Progenitor cell of endocrine pancreas (in vitro differentiated cells): ENCODE measurements around the gene TIMMDC1. TPM values are rescaled to one million over a fixed set of nuclear protein-coding genes. Genes with fewer than 3 reads are reported as not detected.
"Not testable (repeated sequence)": the region's sequence is repeated elsewhere in the genome, so short reads cannot be mapped to it uniquely, and the experiment has no call there.

Experiments used
- DNase-seq: peaks from one replicate; pipeline ENCODE4 v3.0.0; 2021; ENCODE audit warnings: low spot score; ENCODE audit not compliant: unreplicated experiment
- H3K27ac Mint-ChIP-seq: 2 replicates; pipeline ENCODE4 v1.8.0; 2021; ENCODE audit warnings: mild to moderate bottlenecking, moderate library complexity, mixed read lengths
- H3K27me3 Mint-ChIP-seq: 2 replicates; pipeline ENCODE4 v1.8.0; 2021; ENCODE audit warnings: mixed read lengths
- H3K36me3 Mint-ChIP-seq: 2 replicates; pipeline ENCODE4 v1.8.0; 2022; ENCODE audit warnings: mixed read lengths; ENCODE audit not compliant: insufficient read depth
- H3K4me1 Mint-ChIP-seq: 2 replicates; pipeline ENCODE4 v1.8.0; 2021; ENCODE audit warnings: low read depth, mixed read lengths
- H3K4me3 Mint-ChIP-seq: 2 replicates; pipeline ENCODE4 v1.8.0; 2021; ENCODE audit warnings: low read depth, mild to moderate bottlenecking, moderate library complexity, mixed read lengths
- H3K9me3 Mint-ChIP-seq: 2 replicates; pipeline ENCODE4 v1.8.0; 2021; ENCODE audit warnings: low read depth, mixed read lengths
- CTCF ChIP-seq: fragments of 200-600 bp; sonication (generic); IDR thresholded peaks from one replicate; pipeline ENCODE4 v1.5.0; 2021; ENCODE audit warnings: antibody characterized with exemption, mild to moderate bottlenecking; ENCODE audit not compliant: unreplicated experiment
- total RNA-seq: library from RNA; stranded (reverse); gene quantifications from 2 replicates; pipeline ENCODE4 v1.2.1, GENCODE V29; 2021

Gene TIMMDC1
- total RNA-seq, 1 donor from 2014 or later: 91.1 TPM

DNA sequence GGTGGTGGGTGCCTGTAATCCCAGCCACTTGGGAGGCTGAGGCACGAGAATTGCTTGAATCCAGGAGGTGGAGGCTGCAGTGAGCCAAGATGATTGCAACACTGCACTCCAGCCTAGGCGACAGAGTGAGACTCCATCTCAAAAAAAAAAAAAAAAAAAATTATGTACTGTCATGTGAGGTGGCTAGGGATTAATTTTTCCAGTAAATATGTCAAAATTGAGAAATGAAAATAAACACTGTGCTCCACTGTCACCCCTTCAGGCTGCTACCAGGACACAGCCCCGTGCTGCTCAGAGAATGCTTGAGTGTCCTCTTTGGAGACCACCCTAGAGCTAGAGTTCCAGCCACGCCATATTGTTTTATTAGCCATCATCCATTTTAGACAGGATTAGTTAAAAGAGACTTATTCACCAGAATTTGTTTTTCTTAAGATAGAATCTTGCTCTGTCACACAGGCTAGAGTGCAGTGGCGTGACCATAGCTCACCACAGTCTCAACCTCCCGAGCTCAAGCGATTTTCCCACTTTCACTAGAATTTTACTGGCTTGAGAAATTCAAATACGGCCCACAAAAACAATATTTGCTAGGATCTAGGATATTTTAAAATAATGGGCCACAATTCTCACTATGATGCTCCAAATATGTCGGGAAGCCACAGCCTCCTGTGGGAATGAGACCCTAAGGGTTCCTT lies 60.4 kb downstream of the TIMMDC1 start:
- no peak for DNase-seq
- no peak overlapping the region for H3K4me3 Mint-ChIP-seq
- TF ChIP-seq CTCF: no peak
- H3K27me3 Mint-ChIP-seq: peaks cover 5% of the 10 kb centered on the region
- H3K36me3 Mint-ChIP-seq: no peaks in the 10 kb centered on the region
- H3K9me3 Mint-ChIP-seq: no peaks in the 10 kb centered on the region
- no peaks in the 10 kb centered on the region for H3K4me1 Mint-ChIP-seq
- H3K27ac Mint-ChIP-seq: no peak overlapping the region

- H3K36me3 Mint-ChIP-seq: no peaks in the 10 kb centered on the region
- DNase-seq: no peak
These were observed 61.2 kb downstream of the TIMMDC1 start, which contains the start of gene CD80 for GRCh38 chr3:119559441-119559963. Gene CD80, minus strand, starts transcription at chr3:119559614. Its CDS starts 1,886 bp downstream, at chr3:119557728.

DNA sequence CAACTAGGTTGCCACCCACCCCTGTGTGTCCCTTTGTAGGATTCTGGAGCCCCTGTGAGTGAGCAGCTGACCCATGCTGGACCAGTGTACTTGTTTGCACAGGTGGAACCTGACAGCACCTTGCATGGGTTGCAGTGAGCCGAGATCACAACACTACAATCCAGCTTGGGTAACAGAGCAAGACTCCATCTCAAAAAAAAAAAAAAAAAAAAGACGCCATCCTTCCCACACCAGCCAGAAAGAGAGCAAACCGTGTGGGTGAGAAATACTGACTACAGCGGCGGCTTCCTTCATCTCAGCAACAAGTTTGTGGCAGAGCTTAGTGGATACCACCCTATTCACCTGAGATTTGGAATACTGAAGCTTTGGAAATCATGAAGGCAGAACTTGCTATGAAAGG lies 61.8 kb downstream of the TIMMDC1 start:
- no peak for DNase-seq
- no peaks in the 10 kb centered on the region for H3K9me3 Mint-ChIP-seq
- H3K4me1 Mint-ChIP-seq: no peaks in the 10 kb centered on the region
- no peak for TF ChIP-seq CTCF
- no peaks in the 10 kb centered on the region for H3K36me3 Mint-ChIP-seq
- H3K27me3 Mint-ChIP-seq: peaks cover 5% of the 10 kb centered on the region
- H3K27ac Mint-ChIP-seq: no peak overlapping the region
- no peak overlapping the region for H3K4me3 Mint-ChIP-seq

More at GRCh38 chr3:119559441-119559963, 61.2 kb downstream of the TIMMDC1 start, which contains the start of gene CD80:
- no peaks in the 10 kb centered on the region for H3K9me3 Mint-ChIP-seq
- TF ChIP-seq CTCF: peak; percentile 45
- peaks cover 5% of the 10 kb centered on the region for H3K27me3 Mint-ChIP-seq
- H3K4me3 Mint-ChIP-seq: no peak within 1 kb of the TSS
- H3K27ac Mint-ChIP-seq: no peak within 1 kb of the TSS
- H3K4me1 Mint-ChIP-seq: no peaks in the 10 kb centered on the region

GRCh38 chr3:119562307-119562961 lies 64.1 kb downstream of the TIMMDC1 start:
- no peak for TF ChIP-seq CTCF
- DNase-seq: no peak
- Mint-ChIP-seq H3K27ac (no peak overlapping the region), H3K4me1 (no peaks in the 10 kb centered on the region), H3K36me3 (no peaks in the 10 kb centered on the region), H3K4me3 (no peak overlapping the region), H3K27me3 (no peaks in the 10 kb centered on the region), H3K9me3 (no peaks in the 10 kb centered on the region)

DNA sequence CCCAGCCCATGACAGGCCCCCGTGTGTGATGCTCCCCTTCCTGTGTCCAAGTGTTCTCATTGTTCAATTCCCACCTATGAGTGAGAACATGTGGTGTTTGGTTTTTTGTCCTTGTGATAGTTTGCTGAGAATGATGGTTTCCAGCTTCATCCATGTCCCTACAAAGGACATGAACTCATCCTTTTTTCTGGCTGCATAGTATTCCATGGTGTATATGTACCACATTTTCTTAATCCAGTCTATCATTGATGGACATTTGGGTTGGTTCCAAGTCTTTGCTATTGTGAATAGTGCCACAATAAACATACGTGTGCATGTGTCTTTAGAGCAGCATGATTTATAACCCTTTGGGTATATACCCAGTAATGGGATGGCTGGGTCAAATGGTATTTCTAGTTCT lies 65.0 kb downstream of the TIMMDC1 start:
- not testable (repeated sequence) for H3K27me3 Mint-ChIP-seq, H3K4me3 Mint-ChIP-seq, H3K27ac Mint-ChIP-seq, DNase-seq, H3K4me1 Mint-ChIP-seq, H3K9me3 Mint-ChIP-seq, H3K36me3 Mint-ChIP-seq
